GM23338 (cell line): ENCODE results near the gene PGAM5. TPM values are rescaled to one million over a fixed set of nuclear protein-coding genes. Genes with fewer than 3 reads are reported as not detected.

Experiments
- ATAC-seq: fragments of 200-7000 bp; cut with Tn5 transposase; 3 replicates; pipeline ENCODE4 v1.9.1; 2020
- DNase-seq: peaks from one replicate; pipeline ENCODE4 v3.0.0-alpha.2; 2015; ENCODE audit warnings: low spot score
- H2AFZ ChIP-seq: fragments of 200-600 bp; sonication (generic); 2 replicates; pipeline ENCODE4 v1.8.0; 2016; ENCODE audit warnings: antibody characterized with exemption, mild to moderate bottlenecking, moderate library complexity
- H3F3A ChIP-seq: fragments of 200-600 bp; sonication (generic); replicated peaks from 2 replicates; pipeline ENCODE4 v1.8.0; 2017; ENCODE audit warnings: antibody characterized with exemption, mixed run types, low read depth
- H3K27ac ChIP-seq: fragments of 200-600 bp; sonication (generic); 2 replicates; pipeline ENCODE4 v1.6.1; 2016; ENCODE audit warnings: low read depth
- H3K27me3 ChIP-seq: fragments of 200-600 bp; sonication (generic); 2 replicates; pipeline ENCODE4 v1.8.0; 2016; ENCODE audit warnings: mild to moderate bottlenecking, mixed run types, moderate library complexity; ENCODE audit not compliant: insufficient read depth
- H3K36me3 ChIP-seq: fragments of 200-600 bp; sonication (generic); 2 replicates; pipeline ENCODE4 v1.8.0; 2016; ENCODE audit warnings: mild to moderate bottlenecking; ENCODE audit not compliant: insufficient read depth
- H3K4me1 ChIP-seq: fragments of 200-600 bp; sonication (generic); 2 replicates; pipeline ENCODE4 v1.8.0; 2016; ENCODE audit warnings: mild to moderate bottlenecking, moderate library complexity; ENCODE audit not compliant: insufficient read depth
- H3K4me2 ChIP-seq: fragments of 200-600 bp; sonication (generic); 2 replicates; pipeline ENCODE4 v1.7.1; 2017; ENCODE audit warnings: mixed run types
- H3K4me3 ChIP-seq: fragments of 200-600 bp; sonication (generic); 2 replicates; pipeline ENCODE4 v1.6.1; 2016; ENCODE audit warnings: mixed run types
- H3K79me2 ChIP-seq: fragments of 200-600 bp; sonication (generic); replicated peaks from 2 replicates; pipeline ENCODE4 v1.8.0; 2017; ENCODE audit warnings: mild to moderate bottlenecking; ENCODE audit not compliant: insufficient read depth
- H3K9me2 ChIP-seq: fragments of 200-600 bp; sonication (generic); 2 replicates; pipeline ENCODE4 v1.8.0; 2017; ENCODE audit not compliant: insufficient read depth
- H4K20me1 ChIP-seq: fragments of 200-600 bp; sonication (generic); replicated peaks from 2 replicates; pipeline ENCODE4 v1.8.0; 2017; ENCODE audit warnings: mild to moderate bottlenecking; ENCODE audit not compliant: insufficient read depth
- H3K27ac Mint-ChIP-seq: 2 replicates; pipeline ENCODE4 v1.8.0; 2020; ENCODE audit warnings: inconsistent platforms, mild to moderate bottlenecking, moderate library complexity, mixed read lengths
- H3K27me3 Mint-ChIP-seq: 3 replicates; pipeline ENCODE4 v1.8.0; 2022; ENCODE audit warnings: low read depth, mild to moderate bottlenecking, moderate library complexity, mixed read lengths, inconsistent platforms; ENCODE audit not compliant: insufficient read depth, poor library complexity
- H3K36me3 Mint-ChIP-seq: 3 replicates; pipeline ENCODE4 v1.8.0; 2021; ENCODE audit warnings: low read depth, mild to moderate bottlenecking, inconsistent platforms, moderate library complexity, mixed read lengths
- H3K4me1 Mint-ChIP-seq: 3 replicates; pipeline ENCODE4 v1.8.0; 2020; ENCODE audit warnings: mild to moderate bottlenecking, inconsistent platforms, mixed read lengths
- H3K4me3 Mint-ChIP-seq: 3 replicates; pipeline ENCODE4 v1.8.0; 2021; ENCODE audit warnings: moderate library complexity, mild to moderate bottlenecking, inconsistent platforms, mixed read lengths
- H3K9me3 Mint-ChIP-seq: 3 replicates; pipeline ENCODE4 v1.8.0; 2020; ENCODE audit warnings: moderate library complexity, mild to moderate bottlenecking, inconsistent platforms, mixed read lengths
- CREB1 ChIP-seq: fragments of 250-450 bp; sonication (Bioruptor Pico); IDR thresholded peaks from 2 replicates; pipeline ENCODE4 v1.5.0; 2020; ENCODE audit warnings: low read depth, mild to moderate bottlenecking, moderate library complexity
- CTCF ChIP-seq, 2 experiments: fragments of 200-600 bp in 1 of 2; sonication (generic) in 1 of 2; conservative IDR thresholded peaks; 2 replicates each; pipeline versions ENCODE4 v1.5.1 to v1.6.1; 2016 to 2017; ENCODE audit warnings: antibody characterized with exemption in 2 of 2, low read depth in 2 of 2, mild to moderate bottlenecking in 2 of 2, moderate library complexity in 1 of 2
- ETS1 ChIP-seq: IDR thresholded peaks from 2 replicates; pipeline ENCODE4 v1.6.1; 2016; ENCODE audit warnings: antibody characterized with exemption
- EZH2 ChIP-seq: fragments of 200-600 bp; sonication (generic); IDR thresholded peaks from one replicate; pipeline ENCODE4 v1.8.0; 2017; ENCODE audit warnings: antibody characterized with exemption, mild to moderate bottlenecking, low read depth; ENCODE audit not compliant: unreplicated experiment
- JUNB ChIP-seq: IDR thresholded peaks from one replicate; pipeline ENCODE4 v1.6.1; 2016; ENCODE audit warnings: antibody characterized with exemption; ENCODE audit not compliant: unreplicated experiment
- NANOG ChIP-seq: IDR thresholded peaks from 2 replicates; pipeline ENCODE4 v1.6.1; 2016; ENCODE audit warnings: antibody characterized with exemption, borderline replicate concordance
- REST ChIP-seq: IDR thresholded peaks from one replicate; pipeline ENCODE4 v1.6.1; 2018; ENCODE audit warnings: antibody characterized with exemption; ENCODE audit not compliant: unreplicated experiment
- ZNF114 ChIP-seq: fragments of 250-450 bp; sonication (Bioruptor Pico); IDR thresholded peaks from 2 replicates; pipeline ENCODE4 v1.5.0; 2020; ENCODE audit warnings: mild to moderate bottlenecking, moderate library complexity
- ZNF331 ChIP-seq: fragments of 250-450 bp; sonication (Bioruptor Pico); IDR thresholded peaks from 2 replicates; pipeline ENCODE4 v1.5.0; 2020; ENCODE audit warnings: low read depth, mild to moderate bottlenecking, moderate library complexity
- ZNF462 ChIP-seq: fragments of 250-450 bp; sonication (Bioruptor Pico); IDR thresholded peaks from 2 replicates; pipeline ENCODE4 v1.5.0; 2020; ENCODE audit warnings: mild to moderate bottlenecking, moderate library complexity
- polyA plus RNA-seq: library from polyadenylated mRNA; unstranded; fragments of >200 nt; fragmentation: Nextera tagmentation; extraction: Ambion mirVana; gene quantifications from 2 replicates; pipeline ENCODE4 v1.2.1, GENCODE V29; 2016
- total RNA-seq: library from RNA; depleted of rRNA; stranded (reverse); fragments of >200 nt; shearing (Covaris generic); gene quantifications from 2 replicates; pipeline ENCODE4 v1.2.3, GENCODE V29; 2014

The PGAM5 gene
- total and polyA plus RNA-seq, 2 experiments from 2014 or later: 31.1 to 108 TPM

- no peak for TF ChIP-seq ZNF462 (CRISPR knock-in tag)
- no peak for TF ChIP-seq ZNF114 (CRISPR knock-in tag)
- TF ChIP-seq ETS1: no peak
- no peak for TF ChIP-seq EZH2
- no peak for TF ChIP-seq ZNF331
Observed at GRCh38 chr12:132761032-132761920, 50.6 kb downstream of the PGAM5 start, which contains the start of gene ANKLE2 (continued).

GRCh38 chr12:132761921-132762583, 51.4 kb downstream of the PGAM5 start:
- peaks cover 50% of the 10 kb centered on the region for H3K79me2 ChIP-seq
- peak overlapping the region; percentile 80 for H3K4me3 ChIP-seq
- no peaks in the 10 kb centered on the region for H3K36me3 ChIP-seq
- ATAC-seq (peak; percentile 89), DNase-seq (peak; percentile 92)
- no peaks in the 10 kb centered on the region for H3K27me3 ChIP-seq
- peaks cover 16% of the 10 kb centered on the region for H3F3A ChIP-seq
- peaks cover 33% of the 10 kb centered on the region for H4K20me1 ChIP-seq
- H3K4me1 ChIP-seq: peaks cover 9% of the 10 kb centered on the region; the same call in 1 of the 2 replicates
- H2AFZ ChIP-seq: peak overlapping the region; percentile 97
- Mint-ChIP-seq H3K4me1 (peaks cover 9% of the 10 kb centered on the region), H3K9me3 (no peaks in the 10 kb centered on the region), H3K4me3 (peak overlapping the region; percentile 72), H3K36me3 (peaks cover 29% of the 10 kb centered on the region), H3K27me3 (peaks cover 17% of the 10 kb centered on the region), H3K27ac (peak overlapping the region; percentile 89)
- peak overlapping the region; percentile 96 for H3K27ac ChIP-seq
- H3K9me2 ChIP-seq: no peaks in the 10 kb centered on the region
- peak overlapping the region; percentile 92 for H3K4me2 ChIP-seq
- TF ChIP-seq CREB1 (CRISPR knock-in tag) (0 out of 2 replicates have a peak, but pooled peaks have one; percentile 14), NANOG (no peak), EZH2 (no peak), CTCF (conservative IDR thresholded peaks at IDR 0.05; ENCODE audit: low read depth in 2 of 2) (no peak; a peak in 1 of 4 replicates), REST (no peak), JUNB (no peak)
